ENCODE results near the gene C22orf39. TPM values are rescaled to one million over a fixed set of nuclear protein-coding genes. Genes with fewer than 3 reads are reported as not detected.

C22orf39 gene
- total RNA-seq, 4 donors from 2014 or later, result 46.8 to 47.9 (median 47.1) TPM

DNA sequence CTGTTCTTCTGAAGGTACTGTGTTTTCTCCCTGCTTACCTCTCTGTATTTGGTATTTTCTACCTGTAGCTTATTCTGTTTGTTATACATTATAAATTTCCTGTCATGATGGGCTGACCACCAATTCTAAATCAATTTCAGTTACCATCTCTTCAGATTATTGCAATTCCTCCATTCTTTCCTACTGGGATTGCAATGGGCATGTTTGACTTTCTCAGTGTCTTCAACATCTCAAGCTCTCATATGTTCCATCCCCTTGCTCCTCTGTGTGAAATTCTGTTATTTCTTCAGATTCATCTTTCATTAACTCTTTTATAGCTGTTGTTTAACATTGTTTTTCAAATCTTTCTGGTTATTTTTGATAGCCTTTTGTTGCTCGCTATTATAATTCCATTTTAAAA, 15.5 kb upstream of the C22orf39 start:
- no peak for DNase-seq
- H3K27me3 ChIP-seq, result no peaks in the 10 kb centered on the region
- H3K9me3 ChIP-seq, result no peaks in the 10 kb centered on the region
- no peak for TF ChIP-seq POLR2A (IDR thresholded peaks at IDR 0.05)
- TF ChIP-seq, protein P1, sequence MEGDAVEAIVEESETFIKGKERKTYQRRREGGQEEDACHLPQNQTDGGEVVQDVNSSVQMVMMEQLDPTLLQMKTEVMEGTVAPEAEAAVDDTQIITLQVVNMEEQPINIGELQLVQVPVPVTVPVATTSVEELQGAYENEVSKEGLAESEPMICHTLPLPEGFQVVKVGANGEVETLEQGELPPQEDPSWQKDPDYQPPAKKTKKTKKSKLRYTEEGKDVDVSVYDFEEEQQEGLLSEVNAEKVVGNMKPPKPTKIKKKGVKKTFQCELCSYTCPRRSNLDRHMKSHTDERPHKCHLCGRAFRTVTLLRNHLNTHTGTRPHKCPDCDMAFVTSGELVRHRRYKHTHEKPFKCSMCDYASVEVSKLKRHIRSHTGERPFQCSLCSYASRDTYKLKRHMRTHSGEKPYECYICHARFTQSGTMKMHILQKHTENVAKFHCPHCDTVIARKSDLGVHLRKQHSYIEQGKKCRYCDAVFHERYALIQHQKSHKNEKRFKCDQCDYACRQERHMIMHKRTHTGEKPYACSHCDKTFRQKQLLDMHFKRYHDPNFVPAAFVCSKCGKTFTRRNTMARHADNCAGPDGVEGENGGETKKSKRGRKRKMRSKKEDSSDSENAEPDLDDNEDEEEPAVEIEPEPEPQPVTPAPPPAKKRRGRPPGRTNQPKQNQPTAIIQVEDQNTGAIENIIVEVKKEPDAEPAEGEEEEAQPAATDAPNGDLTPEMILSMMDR (IDR thresholded peaks at IDR 0.05), result no peak
- no peak overlapping the region for H3K27ac ChIP-seq
- H3K4me3 ChIP-seq, result no peak overlapping the region
- H3K36me3 ChIP-seq, result peaks cover 0 to 73% (median 2%) of the 10 kb centered on the region in 3 donors
- no peaks in the 10 kb centered on the region for H3K4me1 ChIP-seq

DNA sequence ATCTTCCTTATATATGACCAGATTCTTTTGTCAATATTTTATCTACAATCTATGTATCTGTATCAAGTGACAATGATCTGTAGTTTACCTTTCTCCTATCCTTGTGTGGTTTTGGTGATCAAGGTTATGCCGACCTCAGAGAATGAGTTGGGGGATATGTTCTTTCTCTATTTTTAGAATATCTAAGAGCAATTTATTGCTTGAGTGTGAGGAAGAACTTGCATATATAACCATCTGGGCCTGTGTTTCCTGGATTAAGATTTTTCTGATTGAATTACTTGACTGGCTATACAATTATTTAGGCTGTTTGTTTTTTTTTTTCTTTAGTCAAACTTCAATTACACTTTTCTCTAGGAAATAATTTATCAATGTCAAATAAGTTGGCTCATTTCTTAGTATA, 14.0 kb upstream of the C22orf39 start:
- Histone ChIP-seq H3K27me3 (no peaks in the 10 kb centered on the region), H3K4me1 (no peaks in the 10 kb centered on the region), H3K27ac (no peak overlapping the region), H3K4me3 (no peak overlapping the region), H3K36me3 (peaks cover 0 to 73% (median 2%) of the 10 kb centered on the region in 3 donors), H3K9me3 (no peaks in the 10 kb centered on the region)
- no peak for DNase-seq
- TF ChIP-seq, protein P1 (IDR thresholded peaks at IDR 0.05), result no peak
- TF ChIP-seq POLR2A (IDR thresholded peaks at IDR 0.05), result no peak

DNA sequence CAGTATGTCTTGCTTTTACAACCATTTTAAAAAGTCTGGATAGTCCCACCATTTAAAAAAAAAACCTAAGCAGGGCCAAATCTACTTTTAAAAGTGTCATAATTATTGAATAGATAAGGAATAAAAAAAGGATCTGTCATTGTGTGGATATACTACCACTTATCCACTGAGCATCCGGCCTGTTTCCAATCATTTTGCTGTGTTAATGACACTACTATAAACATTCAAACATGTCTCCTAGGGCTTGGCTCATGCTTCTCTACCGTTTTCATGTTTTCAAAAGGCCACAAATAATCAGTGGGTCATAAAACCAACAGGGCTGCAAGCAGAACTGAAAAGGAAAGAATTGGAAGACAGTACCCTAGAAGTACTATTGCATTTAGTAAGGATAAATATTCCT, 12.5 kb upstream of the C22orf39 start:
- Histone ChIP-seq H3K36me3 (peaks cover 0 to 73% (median 0%) of the 10 kb centered on the region in 3 donors), H3K4me1 (no peaks in the 10 kb centered on the region), H3K4me3 (no peak overlapping the region), H3K27me3 (no peaks in the 10 kb centered on the region), H3K27ac (no peak overlapping the region), H3K9me3 (no peaks in the 10 kb centered on the region)
- TF ChIP-seq POLR2A (IDR thresholded peaks at IDR 0.05), result no peak
- TF ChIP-seq, protein P1 (IDR thresholded peaks at IDR 0.05), result no peak
- DNase-seq, result no peak

DNA sequence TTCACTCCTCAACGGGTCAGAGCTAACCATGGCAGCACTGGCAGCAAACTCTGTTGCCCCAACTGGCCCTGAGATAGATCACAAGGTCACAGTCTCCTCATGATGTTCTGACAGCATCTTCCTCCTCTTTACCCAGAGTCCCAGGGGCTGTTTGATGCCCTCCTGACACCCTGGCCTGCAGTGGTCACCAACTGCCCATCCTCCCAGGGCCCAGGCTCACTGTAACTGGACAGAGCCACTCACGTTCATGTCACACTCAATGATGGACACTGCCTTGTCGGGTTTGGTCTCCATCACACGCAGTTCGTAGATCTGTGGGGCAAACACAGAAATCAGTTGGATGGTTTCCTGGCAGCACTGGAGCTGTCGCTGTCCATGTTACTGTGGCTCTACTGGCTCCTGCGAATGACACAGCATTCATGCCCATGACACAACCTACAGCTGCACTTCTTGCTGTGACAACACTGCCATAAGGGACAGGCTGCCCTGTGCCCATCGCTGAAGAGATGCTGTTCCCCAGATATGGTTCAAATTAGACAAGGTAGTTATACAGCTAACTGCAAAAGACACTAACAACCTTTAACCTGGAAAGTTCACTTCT, 10.4 kb upstream of the C22orf39 start:
- H3K27me3 ChIP-seq, result no peaks in the 10 kb centered on the region
- no peak for DNase-seq
- H3K4me1 ChIP-seq, result no peaks in the 10 kb centered on the region
- H3K4me3 ChIP-seq, result no peak overlapping the region
- peaks cover 0 to 76% (median 0%) of the 10 kb centered on the region in 3 donors for H3K36me3 ChIP-seq
- TF ChIP-seq POLR2A (IDR thresholded peaks at IDR 0.05), result no peak
- TF ChIP-seq, protein P1 (IDR thresholded peaks at IDR 0.05), result no peak
- H3K27ac ChIP-seq, result no peak overlapping the region
- H3K9me3 ChIP-seq, result no peaks in the 10 kb centered on the region

DNA sequence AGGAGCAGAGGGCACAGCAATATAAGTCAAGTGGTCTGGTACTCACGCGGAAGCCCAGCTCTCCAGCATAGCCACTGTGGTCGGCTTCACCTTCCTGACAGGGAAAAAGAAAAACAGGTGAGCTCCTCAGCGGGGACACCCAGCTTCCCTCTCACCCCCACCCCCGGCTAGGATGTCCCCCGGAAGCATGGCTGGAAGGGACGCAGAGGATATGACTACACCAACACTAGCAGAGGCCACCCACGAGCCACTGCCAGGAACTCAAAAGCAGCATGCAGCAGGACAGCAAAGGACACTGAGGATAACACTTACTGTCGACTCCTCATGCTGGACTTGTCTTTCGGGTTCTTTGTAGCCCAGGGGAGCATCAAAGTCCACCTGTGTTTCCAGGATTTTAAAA, 9.0 kb upstream of the C22orf39 start:
- Histone ChIP-seq H3K27me3 (no peaks in the 10 kb centered on the region), H3K27ac (no peak overlapping the region), H3K4me1 (no peaks in the 10 kb centered on the region), H3K9me3 (no peaks in the 10 kb centered on the region), H3K4me3 (no peak overlapping the region), H3K36me3 (peaks cover 0 to 80% (median 0%) of the 10 kb centered on the region in 3 donors)
- TF ChIP-seq POLR2A (IDR thresholded peaks at IDR 0.05), result no peak
- TF ChIP-seq, protein P1 (IDR thresholded peaks at IDR 0.05), result no peak
- no peak for DNase-seq

Measured in Peyer's patch (tissue), 4 donors.